Kidney (tissue), 14 donors: ENCODE measurements around the gene COPS6. TPM values are rescaled to one million over a fixed set of nuclear protein-coding genes. Genes with fewer than 3 reads are reported as not detected.

Experiments
- DNase-seq, 5 donors: peaks; one replicate each; pipeline ENCODE4 v3.0.0-alpha.2; 2013 to 2020
- FAIRE-seq: peaks from 2 replicates; lab custom pipeline; 2012; peaks lifted over from hg19 to GRCh38; lab: Jason Lieb, UNC
- H3K27ac ChIP-seq, 2 donors: one replicate each; pipeline ENCODE4 v1.7.0; 2013; ENCODE audit warnings: low read depth in 2 of 2, low read length in 2 of 2, inconsistent platforms in 1 of 2
- H3K27me3 ChIP-seq: one replicate; pipeline ENCODE4 v1.7.1; 2013; ENCODE audit warnings: low read length, inconsistent platforms; ENCODE audit not compliant: control insufficient read depth, insufficient read depth
- H3K36me3 ChIP-seq, 3 donors: one replicate each; pipeline versions ENCODE4 v1.7.0 to v1.7.1; 2013; ENCODE audit warnings: low read length in 3 of 3, control low read depth in 1 of 3, inconsistent platforms in 1 of 3; ENCODE audit not compliant: insufficient read depth in 3 of 3, control insufficient read depth in 2 of 3
- H3K4me1 ChIP-seq, 3 donors: one replicate each; pipeline versions ENCODE4 v1.7.0 to v1.7.1; 2013; ENCODE audit warnings: low read length in 3 of 3, inconsistent platforms in 1 of 3, low read depth in 1 of 3; ENCODE audit not compliant: control insufficient read depth in 2 of 3, insufficient read depth in 2 of 3
- H3K4me3 ChIP-seq, 3 donors: one replicate each; pipeline versions ENCODE4 v1.7.0 to v1.8.1; 2013; ENCODE audit warnings: low read length in 3 of 3, control low read depth in 1 of 3, inconsistent platforms in 1 of 3
- H3K9ac ChIP-seq, 3 donors: one replicate each; pipeline versions ENCODE4 v1.7.0 to v1.7.1; 2013; ENCODE audit warnings: low read length in 3 of 3, control low read depth in 1 of 3, inconsistent platforms in 1 of 3
- H3K9me3 ChIP-seq, 3 donors: one replicate each; pipeline versions ENCODE4 v1.7.0 to v1.7.1; 2013; ENCODE audit warnings: low read length in 3 of 3, control low read depth in 1 of 3, inconsistent platforms in 1 of 3; ENCODE audit not compliant: control insufficient read depth in 2 of 3, insufficient read depth in 1 of 3
- CTCF ChIP-seq: IDR thresholded peaks from 3 replicates; pipeline ENCODE4 v1.5.1; 2012; ENCODE audit warnings: mild to moderate bottlenecking, moderate library complexity, borderline replicate concordance; ENCODE audit not compliant: insufficient read depth; ENCODE audit errors: extremely low read depth
- intact Hi-C: fragments of 100-400 bp; cut with DNase I; formaldehyde crosslinking; loops from one replicate; pipeline ENCODE4 v1.11.1; 2022
- microRNA-seq: library from miRNA; unstranded; fragments of <30 nt; microRNA quantifications from one replicate; pipeline ENCODE4 v1.2.0, GENCODE V29; 2020
- polyA plus RNA-seq: library from polyadenylated mRNA; stranded (reverse); fragments of 350-450 nt; fragmentation: Illumina TruSeq; extraction: RNeasy Lipid Tissue Mini Kit (QIAGEN cat#74804); gene quantifications from one replicate; pipeline ENCODE4 v1.2.3, GENCODE V29; 2014; ENCODE audit warnings: low read depth, low replicate concordance; ENCODE audit not compliant: insufficient read depth
- total RNA-seq: library from RNA; stranded (reverse); fragmentation: NEBNext Ultra II Directional; extraction: Animal tissue kit (Norgen Biotek cat#: 25700); gene quantifications from one replicate; pipeline ENCODE4 v1.2.1, GENCODE V29; 2021
- donor health status: control.
- donor health status: control.
- donor health status: control.
- donor health status: control.
- donor health status: control.
- donor health status: DM: yes; HTN: yes; CAD: no.
- donor health status: Normal renal cell carcinoma (clear cell type).

Gene COPS6
- total and polyA plus RNA-seq, 2 donors from 2014 or later: 89.1 to 166 TPM

DNA sequence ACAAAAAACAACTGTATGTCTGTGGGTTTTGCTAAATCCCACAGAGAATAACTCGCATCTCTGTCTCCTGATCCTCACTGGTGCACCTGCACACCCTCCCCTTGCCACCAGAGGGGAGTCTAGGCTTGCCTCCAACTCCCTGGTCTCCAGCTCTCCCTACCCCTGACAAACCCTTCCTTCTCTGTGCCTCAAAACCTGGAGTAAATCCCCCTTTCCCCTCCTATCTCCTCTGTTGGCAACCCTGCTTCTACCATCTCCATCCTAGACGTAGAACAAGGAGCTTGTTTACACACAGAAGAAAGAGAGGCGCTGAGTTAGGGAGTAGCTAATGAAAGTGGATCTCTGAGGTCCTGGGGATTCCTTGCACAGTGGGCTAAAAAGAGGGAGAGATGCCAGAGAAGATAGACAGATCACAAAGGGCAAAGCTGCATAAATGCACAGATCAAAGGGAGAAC is 44.0 kb downstream of the COPS6 start:
- Histone ChIP-seq H3K36me3 (no peaks in the 10 kb centered on the region), H3K4me3 (no peak overlapping the region), H3K4me1 (peaks cover 0 to 8% (median 5%) of the 10 kb centered on the region in 3 donors), H3K9ac (no peak overlapping the region), H3K9me3 (no peaks in the 10 kb centered on the region), H3K27me3 (no peaks in the 10 kb centered on the region), H3K27ac (no peak overlapping the region)
- FAIRE-seq: no peak
- intact Hi-C loops: no loop called here
- TF ChIP-seq CTCF: peak; percentile 80
- DNase-seq: peak in 4 of 5 donors; percentile 62 to 78 (median 72)

GRCh38 chr7:100137851-100138760 is 49.3 kb downstream of the COPS6 start:
- Histone ChIP-seq H3K4me3 (no peak overlapping the region), H3K9me3 (no peaks in the 10 kb centered on the region), H3K27me3 (no peaks in the 10 kb centered on the region), H3K36me3 (no peaks in the 10 kb centered on the region), H3K4me1 (no peaks in the 10 kb centered on the region), H3K9ac (no peak overlapping the region), H3K27ac (no peak overlapping the region)
- peak in 1 of 5 donors; percentile 36 for DNase-seq
- TF ChIP-seq CTCF: no peak
- intact Hi-C loops: no loop called here
- no peak for FAIRE-seq

- DNase-seq (no peak), FAIRE-seq (no peak)
- no peak for TF ChIP-seq CTCF
- H3K4me1 ChIP-seq: no peaks in the 10 kb centered on the region
- no peak overlapping the region for H3K27ac ChIP-seq
- intact Hi-C loops: no loop called here
- H3K36me3 ChIP-seq: no peaks in the 10 kb centered on the region
- no peaks in the 10 kb centered on the region for H3K9me3 ChIP-seq
- no peak overlapping the region for H3K4me3 ChIP-seq
- H3K9ac ChIP-seq: no peak overlapping the region
- no peaks in the 10 kb centered on the region for H3K27me3 ChIP-seq
Observed at GRCh38 chr7:100141555-100141949, 52.8 kb downstream of the COPS6 start.

Small RNA genes within 50 kb of the gene (microRNA-seq; reads per million reads assigned to microRNA genes)
- gene MIR106B: 1,506 reads per million, percentile 82 among the genes with 10 or more reads in this experiment
- gene MIR25: 439 reads per million, percentile 72 among the genes with 10 or more reads in this experiment
- 2,308 reads per million, percentile 85 among the genes with 10 or more reads in this experiment for gene MIR93

Other genes with a start within 250 kb of the COPS6 start
- gene OR2AE1, start 211.9 kb upstream of the COPS6 start, total RNA-seq: not detected
- not detected for gene OR2AE1, start 211.9 kb upstream of the COPS6 start, polyA plus RNA-seq
- 30.9 TPM for gene TRIM4, start 169.4 kb upstream of the COPS6 start, total RNA-seq
- gene TRIM4, start 169.4 kb upstream of the COPS6 start, polyA plus RNA-seq: 15.4 TPM
- gene GJC3, start 159.3 kb upstream of the COPS6 start, total RNA-seq: not detected
- gene GJC3, start 159.3 kb upstream of the COPS6 start, polyA plus RNA-seq: 0.73 TPM
- 10.0 TPM for gene AZGP1, start 112.9 kb upstream of the COPS6 start, total RNA-seq
- 198 TPM for gene AZGP1, start 112.9 kb upstream of the COPS6 start, polyA plus RNA-seq
- gene ZKSCAN1, start 73.4 kb upstream of the COPS6 start, total RNA-seq: 76.6 TPM
- gene ZKSCAN1, start 73.4 kb upstream of the COPS6 start, polyA plus RNA-seq: 7.7 TPM
- gene ZSCAN21, start 39.2 kb upstream of the COPS6 start, total RNA-seq: 12.4 TPM
- 10.8 TPM for gene ZSCAN21, start 39.2 kb upstream of the COPS6 start, polyA plus RNA-seq
- gene ZNF3, start 7.2 kb upstream of the COPS6 start, total RNA-seq: 30.8 TPM
- 15.8 TPM for gene ZNF3, start 7.2 kb upstream of the COPS6 start, polyA plus RNA-seq
- 47.2 TPM for gene MCM7, start 12.4 kb downstream of the COPS6 start, total RNA-seq
- 21.0 TPM for gene MCM7, start 12.4 kb downstream of the COPS6 start, polyA plus RNA-seq
- gene AP4M1, start 12.7 kb downstream of the COPS6 start, total RNA-seq: 22.8 TPM
- gene AP4M1, start 12.7 kb downstream of the COPS6 start, polyA plus RNA-seq: 16.4 TPM
- gene TAF6, start 30.4 kb downstream of the COPS6 start, total RNA-seq: 62.7 TPM
- 41.3 TPM for gene TAF6, start 30.4 kb downstream of the COPS6 start, polyA plus RNA-seq
- 11.6 TPM for gene CNPY4, start 30.7 kb downstream of the COPS6 start, total RNA-seq
- 22.0 TPM for gene CNPY4, start 30.7 kb downstream of the COPS6 start, polyA plus RNA-seq
- 2.4 TPM for gene MBLAC1, start 38.0 kb downstream of the COPS6 start, total RNA-seq
- gene MBLAC1, start 38.0 kb downstream of the COPS6 start, polyA plus RNA-seq: 3.7 TPM
- 122 TPM for gene LAMTOR4, start 59.9 kb downstream of the COPS6 start, total RNA-seq
- 470 TPM for gene LAMTOR4, start 59.9 kb downstream of the COPS6 start, polyA plus RNA-seq
- 27.1 TPM for gene TRAPPC14, start 69.8 kb downstream of the COPS6 start, total RNA-seq
- gene TRAPPC14, start 69.8 kb downstream of the COPS6 start, polyA plus RNA-seq: 14.8 TPM
- gene GAL3ST4, start 79.6 kb downstream of the COPS6 start, total RNA-seq: 3.2 TPM
- gene GAL3ST4, start 79.6 kb downstream of the COPS6 start, polyA plus RNA-seq: 1.2 TPM
- gene GPC2, start 88.4 kb downstream of the COPS6 start, total RNA-seq: 1.8 TPM
- gene GPC2, start 88.4 kb downstream of the COPS6 start, polyA plus RNA-seq: 0.73 TPM
- 3.7 TPM for gene STAG3, start 88.9 kb downstream of the COPS6 start, total RNA-seq
- 3.4 TPM for gene STAG3, start 88.9 kb downstream of the COPS6 start, polyA plus RNA-seq
- 3.2 TPM for gene PVRIG, start 131.0 kb downstream of the COPS6 start, total RNA-seq
- gene PVRIG, start 131.0 kb downstream of the COPS6 start, polyA plus RNA-seq: not detected
- not detected for gene SPDYE3, start 218.7 kb downstream of the COPS6 start, total RNA-seq
- not detected for gene SPDYE3, start 218.7 kb downstream of the COPS6 start, polyA plus RNA-seq